Smooth muscle cell (in vitro differentiated cells): ENCODE results near the gene CYP3A4. TPM values are rescaled to one million over a fixed set of nuclear protein-coding genes. Genes with fewer than 3 reads are reported as not detected.
"Not testable (repeated sequence)": the region's sequence is repeated elsewhere in the genome, so short reads cannot be mapped to it uniquely, and the experiment has no call there.

ENCODE experiments used
- DNase-seq: peaks from one replicate; lab custom pipeline; 2025; ENCODE audit not compliant: unreplicated experiment; lab: John Stamatoyannopoulos, UW
- H2AFZ ChIP-seq: fragments of 200-600 bp; sonication (generic); 2 replicates; pipeline ENCODE4 v1.6.0; 2016; ENCODE audit warnings: antibody characterized with exemption, low read depth, mild to moderate bottlenecking
- H3F3A ChIP-seq: fragments of 200-600 bp; sonication (generic); 2 replicates; pipeline ENCODE4 v1.6.0; 2017; ENCODE audit warnings: antibody characterized with exemption, low read depth
- H3K27ac ChIP-seq: fragments of 200-600 bp; sonication (generic); 2 replicates; pipeline ENCODE4 v1.5.1; 2016; ENCODE audit warnings: low read depth, mild to moderate bottlenecking
- H3K27me3 ChIP-seq: fragments of 200-600 bp; sonication (generic); 2 replicates; pipeline ENCODE4 v1.6.1; 2016; ENCODE audit warnings: low read depth, mild to moderate bottlenecking
- H3K36me3 ChIP-seq: fragments of 200-600 bp; sonication (generic); 2 replicates; pipeline ENCODE4 v1.5.1; 2016; ENCODE audit warnings: low read depth
- H3K4me1 ChIP-seq: fragments of 200-600 bp; sonication (generic); 2 replicates; pipeline ENCODE4 v1.5.1; 2016; ENCODE audit warnings: low read depth
- H3K4me2 ChIP-seq: fragments of 200-600 bp; sonication (generic); 2 replicates; pipeline ENCODE4 v1.6.0; 2016; ENCODE audit warnings: mild to moderate bottlenecking
- H3K4me3 ChIP-seq: fragments of 200-600 bp; sonication (generic); 2 replicates; pipeline ENCODE4 v1.5.1; 2016; ENCODE audit warnings: mild to moderate bottlenecking
- H3K79me2 ChIP-seq: fragments of 200-600 bp; sonication (generic); 2 replicates; pipeline ENCODE4 v1.6.0; 2016; ENCODE audit warnings: low read depth, mild to moderate bottlenecking
- H3K9ac ChIP-seq: fragments of 200-600 bp; sonication (generic); 2 replicates; pipeline ENCODE4 v1.6.0; 2016; ENCODE audit warnings: low read depth
- H3K9me3 ChIP-seq: fragments of 200-600 bp; sonication (generic); replicated peaks from 2 replicates; pipeline ENCODE4 v1.5.1; 2016; ENCODE audit warnings: low read depth
- H4K20me1 ChIP-seq: fragments of 200-600 bp; sonication (generic); 2 replicates; pipeline ENCODE4 v1.6.0; 2016; ENCODE audit warnings: low read depth
- WGBS: methylation state at CpG from one replicate; pipeline ENCODE4 v1.1.7; 2016; ENCODE audit warnings: low lambda C conversion rate; 5-methylcytosine and 5-hydroxymethylcytosine counted together
- polyA plus RNA-seq: library from polyadenylated mRNA; unstranded; fragments of >200 nt; fragmentation: Nextera tagmentation; extraction: Ambion mirVana; gene quantifications from 2 replicates; pipeline ENCODE4 v1.2.1, GENCODE V29; 2016
- total RNA-seq: library from RNA; depleted of rRNA; stranded (reverse); fragments of >200 nt; gene quantifications from 2 replicates; pipeline ENCODE4 v1.2.3, GENCODE V29; 2014
- TF ChIP-seq, protein P1 (sequence below): fragments of 200-600 bp; sonication (generic); IDR thresholded peaks from 2 replicates; pipeline ENCODE4 v1.5.1; 2017; ENCODE audit warnings: borderline replicate concordance, mild to moderate bottlenecking, antibody characterized with exemption; ENCODE audit not compliant: insufficient read depth, poor library complexity, severe bottlenecking

Gene CYP3A4
- total and polyA plus RNA-seq, 2 experiments from 2014 or later = not detected

DNA sequence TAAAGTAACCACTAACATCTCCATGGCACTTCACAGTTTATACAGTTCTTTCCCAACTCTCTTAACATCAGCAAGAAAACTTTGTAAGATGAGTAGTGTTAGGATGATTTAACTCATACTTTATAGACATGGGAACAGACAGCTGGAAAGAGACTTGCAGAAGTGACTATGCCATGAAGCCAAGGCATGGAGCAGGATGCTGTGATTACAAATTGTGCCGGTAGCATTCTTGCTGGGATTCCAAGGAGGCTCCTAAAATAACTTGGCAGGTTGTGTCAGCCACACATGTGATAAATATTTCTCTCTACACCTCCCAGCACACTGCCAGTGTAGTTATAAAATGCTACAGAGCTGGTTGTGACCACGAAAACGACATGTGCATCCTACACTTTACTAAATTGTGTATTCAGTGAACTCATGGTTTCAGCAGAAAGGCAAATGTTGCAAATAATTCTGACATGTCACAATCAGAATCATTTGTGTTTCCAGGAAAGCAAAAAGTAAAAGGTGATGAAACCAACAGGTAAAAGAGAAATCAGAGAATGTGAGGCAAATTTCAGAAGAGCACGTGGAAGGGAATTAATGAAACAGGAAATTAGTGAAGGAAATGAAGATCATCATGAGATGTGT is 5.6 kb upstream of the CYP3A4 start:
- no peaks in the 10 kb centered on the region for H3K9me3 ChIP-seq
- TF ChIP-seq, protein P1, sequence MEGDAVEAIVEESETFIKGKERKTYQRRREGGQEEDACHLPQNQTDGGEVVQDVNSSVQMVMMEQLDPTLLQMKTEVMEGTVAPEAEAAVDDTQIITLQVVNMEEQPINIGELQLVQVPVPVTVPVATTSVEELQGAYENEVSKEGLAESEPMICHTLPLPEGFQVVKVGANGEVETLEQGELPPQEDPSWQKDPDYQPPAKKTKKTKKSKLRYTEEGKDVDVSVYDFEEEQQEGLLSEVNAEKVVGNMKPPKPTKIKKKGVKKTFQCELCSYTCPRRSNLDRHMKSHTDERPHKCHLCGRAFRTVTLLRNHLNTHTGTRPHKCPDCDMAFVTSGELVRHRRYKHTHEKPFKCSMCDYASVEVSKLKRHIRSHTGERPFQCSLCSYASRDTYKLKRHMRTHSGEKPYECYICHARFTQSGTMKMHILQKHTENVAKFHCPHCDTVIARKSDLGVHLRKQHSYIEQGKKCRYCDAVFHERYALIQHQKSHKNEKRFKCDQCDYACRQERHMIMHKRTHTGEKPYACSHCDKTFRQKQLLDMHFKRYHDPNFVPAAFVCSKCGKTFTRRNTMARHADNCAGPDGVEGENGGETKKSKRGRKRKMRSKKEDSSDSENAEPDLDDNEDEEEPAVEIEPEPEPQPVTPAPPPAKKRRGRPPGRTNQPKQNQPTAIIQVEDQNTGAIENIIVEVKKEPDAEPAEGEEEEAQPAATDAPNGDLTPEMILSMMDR = no peak
- 74% methylated on average over 4 of the region's 4 CpGs for WGBS
- no peaks in the 10 kb centered on the region for H3K79me2 ChIP-seq
- H2AFZ ChIP-seq = no peak overlapping the region
- no peaks in the 10 kb centered on the region for H4K20me1 ChIP-seq
- no peaks in the 10 kb centered on the region for H3K27me3 ChIP-seq
- no peak overlapping the region for H3K4me2 ChIP-seq
- H3K9ac ChIP-seq = no peak overlapping the region
- no peak overlapping the region for H3K4me3 ChIP-seq
- H3K27ac ChIP-seq = no peak overlapping the region
- H3F3A ChIP-seq = no peaks in the 10 kb centered on the region
- DNase-seq = no peak
- no peaks in the 10 kb centered on the region for H3K4me1 ChIP-seq
- H3K36me3 ChIP-seq = no peaks in the 10 kb centered on the region

DNA sequence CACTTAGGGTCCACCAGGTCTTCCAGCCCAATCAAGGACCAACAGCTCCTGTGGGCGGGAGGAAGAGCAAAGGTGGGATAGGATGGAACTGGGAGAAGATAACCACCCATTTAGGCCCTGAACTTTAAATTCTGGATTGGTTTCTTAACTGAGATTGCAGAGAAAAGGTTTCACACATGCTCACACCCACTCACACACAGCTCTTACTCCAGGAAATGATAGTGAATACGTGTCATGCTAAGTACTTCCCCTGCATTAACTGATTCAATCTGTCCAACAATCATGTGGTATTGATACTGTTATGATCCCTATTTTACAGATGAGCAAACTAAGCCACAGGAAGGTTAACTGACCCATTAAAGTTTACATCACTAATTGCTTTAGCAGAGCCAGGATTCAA is 4.6 kb upstream of the CYP3A4 start:
- TF ChIP-seq, protein P1 = no peak
- Histone ChIP-seq H3F3A (no peaks in the 10 kb centered on the region), H3K4me3 (no peak overlapping the region), H3K9me3 (no peaks in the 10 kb centered on the region), H3K79me2 (no peaks in the 10 kb centered on the region), H3K4me2 (no peak overlapping the region), H3K36me3 (no peaks in the 10 kb centered on the region), H3K4me1 (no peaks in the 10 kb centered on the region), H2AFZ (no peak overlapping the region), H4K20me1 (no peaks in the 10 kb centered on the region), H3K27me3 (no peaks in the 10 kb centered on the region), H3K27ac (no peak overlapping the region), H3K9ac (no peak overlapping the region)
- WGBS = 71% methylated on average over 2 of the region's 2 CpGs
- DNase-seq = no peak

DNA sequence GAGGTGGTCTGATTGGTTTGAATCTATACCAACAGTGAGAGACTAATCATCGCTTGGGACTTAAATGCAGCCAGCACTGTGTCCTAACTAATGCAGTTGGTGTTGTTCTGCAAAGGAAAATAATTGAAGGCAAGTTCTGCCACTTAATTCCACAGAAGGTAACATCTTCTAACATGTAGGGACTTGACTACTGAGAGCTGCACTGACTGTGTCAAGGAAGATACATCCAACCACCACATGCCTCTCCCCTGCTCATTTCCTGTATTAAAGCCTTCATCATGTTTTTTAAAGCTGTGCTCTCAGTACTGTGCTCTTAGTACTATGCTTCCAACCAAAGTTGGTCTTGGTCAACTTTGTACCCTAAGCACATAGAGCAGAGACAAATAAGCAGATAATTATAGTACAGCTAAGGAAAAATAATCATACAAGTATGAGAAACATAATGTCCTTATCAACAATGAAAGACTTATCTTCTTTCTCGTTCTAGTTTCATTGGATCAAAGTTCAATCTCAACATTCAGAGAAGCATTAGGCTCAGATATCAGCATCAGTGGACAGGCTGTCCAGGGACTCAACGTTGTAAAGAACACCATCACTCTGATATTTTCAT is 2.8 kb upstream of the CYP3A4 start:
- H3K79me2 ChIP-seq = no peaks in the 10 kb centered on the region
- H3K27ac ChIP-seq = no peak overlapping the region
- TF ChIP-seq, protein P1 = no peak
- H2AFZ ChIP-seq = no peak overlapping the region
- H3K9me3 ChIP-seq = no peaks in the 10 kb centered on the region
- WGBS = 80% methylated on average over 3 of the region's 3 CpGs
- no peaks in the 10 kb centered on the region for H3F3A ChIP-seq
- no peak for DNase-seq
- H3K4me3 ChIP-seq = no peak overlapping the region
- H3K4me1 ChIP-seq = no peaks in the 10 kb centered on the region
- no peak overlapping the region for H3K4me2 ChIP-seq
- no peaks in the 10 kb centered on the region for H3K36me3 ChIP-seq
- no peak overlapping the region for H3K9ac ChIP-seq
- H4K20me1 ChIP-seq = no peaks in the 10 kb centered on the region
- H3K27me3 ChIP-seq = no peaks in the 10 kb centered on the region

DNA sequence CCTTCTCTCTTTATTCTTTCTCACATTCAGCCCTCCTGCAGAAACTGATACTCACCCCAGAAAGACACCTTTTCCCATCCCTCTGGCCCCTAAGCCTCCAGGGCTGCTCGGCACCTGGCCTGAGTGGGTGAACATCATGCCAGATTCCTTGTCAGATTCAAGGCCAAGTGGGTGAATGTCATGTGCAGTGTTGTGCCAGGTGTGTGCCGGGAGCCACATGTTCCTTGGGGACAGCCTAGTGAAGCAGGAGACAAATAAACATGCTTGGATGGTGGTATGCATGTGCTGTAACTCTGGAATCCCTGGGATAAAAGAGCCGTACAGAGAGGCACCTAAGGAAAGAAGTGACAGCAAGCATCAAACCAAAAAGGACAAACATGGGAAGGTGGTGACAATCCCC is 1.7 kb upstream of the CYP3A4 start:
- not testable (repeated sequence) for H3K4me1 ChIP-seq, H3K4me3 ChIP-seq, H3K9me3 ChIP-seq, H3K27ac ChIP-seq, DNase-seq, H3K9ac ChIP-seq, H3K36me3 ChIP-seq, H4K20me1 ChIP-seq, H3F3A ChIP-seq, H2AFZ ChIP-seq, H3K27me3 ChIP-seq, H3K4me2 ChIP-seq, H3K79me2 ChIP-seq
- WGBS = 90% methylated on average over 3 of the region's 3 CpGs
